DND-41 (cell line): ENCODE data around the gene PRR30.

Source experiments
- ATAC-seq: fragments of 200-7000 bp; cut with Tn5 transposase; 3 replicates; pipeline ENCODE4 v1.9.1; 2021; ENCODE audit warnings: low read depth; ENCODE audit not compliant: insufficient read depth
- DNase-seq: peaks from one replicate; pipeline ENCODE4 v3.0.0-alpha.2; 2020
- H2AFZ ChIP-seq: 2 replicates; pipeline ENCODE4 v1.6.0; 2012; ENCODE audit warnings: low read depth, low read length
- H3K27ac ChIP-seq: 2 replicates; pipeline ENCODE4 v1.5.1; 2012; ENCODE audit warnings: low read length, inconsistent platforms
- H3K27me3 ChIP-seq: fragments of 200-600 bp; sonication (generic); 2 replicates; pipeline ENCODE4 v1.6.0; 2012; ENCODE audit warnings: low read length, mild to moderate bottlenecking, inconsistent platforms; ENCODE audit not compliant: insufficient read depth, poor library complexity
- H3K36me3 ChIP-seq: 2 replicates; pipeline ENCODE4 v1.5.1; 2012; ENCODE audit warnings: low read length, inconsistent platforms; ENCODE audit not compliant: insufficient read depth
- H3K4me1 ChIP-seq: 2 replicates; pipeline ENCODE4 v1.5.1; 2012; ENCODE audit warnings: mild to moderate bottlenecking, low read length; ENCODE audit not compliant: insufficient read depth
- H3K4me2 ChIP-seq: 2 replicates; pipeline ENCODE4 v1.6.0; 2012; ENCODE audit warnings: mild to moderate bottlenecking, moderate library complexity, low read length, inconsistent platforms; ENCODE audit not compliant: insufficient read depth
- H3K4me3 ChIP-seq, 2 experiments: fragments of 200-600 bp in 1 of 2; shearing (Covaris generic) in 1 of 2; 2 replicates each; pipeline ENCODE4 v1.5.1; 2012 to 2016; ENCODE audit warnings: inconsistent platforms in 2 of 2, low read length in 2 of 2, mild to moderate bottlenecking in 2 of 2, low read depth in 1 of 2, moderate library complexity in 1 of 2
- H3K79me2 ChIP-seq: 2 replicates; pipeline ENCODE4 v1.6.0; 2012; ENCODE audit warnings: low read length, inconsistent platforms; ENCODE audit not compliant: insufficient read depth
- H3K9ac ChIP-seq: 2 replicates; pipeline ENCODE4 v1.6.0; 2012; ENCODE audit warnings: low read depth, mild to moderate bottlenecking, inconsistent platforms, low read length, moderate library complexity
- H3K9me3 ChIP-seq: 2 replicates; pipeline ENCODE4 v1.5.1; 2012; ENCODE audit warnings: low read length, moderate library complexity, mild to moderate bottlenecking, inconsistent platforms; ENCODE audit not compliant: insufficient read depth, severe bottlenecking
- H4K20me1 ChIP-seq: 2 replicates; pipeline ENCODE4 v1.6.0; 2012; ENCODE audit warnings: low read length; ENCODE audit not compliant: insufficient read depth
- EZH2 ChIP-seq: IDR thresholded peaks from 3 replicates; pipeline ENCODE4 v1.6.1; 2012; ENCODE audit warnings: borderline replicate concordance, low read depth, mild to moderate bottlenecking, moderate library complexity, low read length, inconsistent platforms; ENCODE audit not compliant: severe bottlenecking
- TF ChIP-seq, protein P1 (sequence below): IDR thresholded peaks from 2 replicates; pipeline ENCODE4 v1.5.1; 2012; ENCODE audit warnings: borderline replicate concordance, low read length, moderate library complexity, mild to moderate bottlenecking; ENCODE audit not compliant: poor library complexity, severe bottlenecking; ENCODE audit errors: extremely low read depth

PRR30 gene

GRCh38 chr2:27100036-27100435 lies 39.2 kb downstream of the PRR30 start:
- Histone ChIP-seq H3K27ac (no peak overlapping the region), H3K9ac (no peak overlapping the region), H3K79me2 (no peaks in the 10 kb centered on the region), H3K9me3 (no peaks in the 10 kb centered on the region), H3K4me2 (no peak overlapping the region), H3K27me3 (no peaks in the 10 kb centered on the region), H3K4me3 (no peak overlapping the region), H3K36me3 (0 out of 2 replicates have a peak, but pooled peaks cover 4% of the 10 kb centered on the region), H4K20me1 (0 out of 2 replicates have a peak, but pooled peaks cover 3% of the 10 kb centered on the region), H3K4me1 (no peaks in the 10 kb centered on the region), H2AFZ (no peak overlapping the region)
- ATAC-seq (no peak), DNase-seq (no peak)
- no peak for TF ChIP-seq EZH2
- TF ChIP-seq, protein P1, sequence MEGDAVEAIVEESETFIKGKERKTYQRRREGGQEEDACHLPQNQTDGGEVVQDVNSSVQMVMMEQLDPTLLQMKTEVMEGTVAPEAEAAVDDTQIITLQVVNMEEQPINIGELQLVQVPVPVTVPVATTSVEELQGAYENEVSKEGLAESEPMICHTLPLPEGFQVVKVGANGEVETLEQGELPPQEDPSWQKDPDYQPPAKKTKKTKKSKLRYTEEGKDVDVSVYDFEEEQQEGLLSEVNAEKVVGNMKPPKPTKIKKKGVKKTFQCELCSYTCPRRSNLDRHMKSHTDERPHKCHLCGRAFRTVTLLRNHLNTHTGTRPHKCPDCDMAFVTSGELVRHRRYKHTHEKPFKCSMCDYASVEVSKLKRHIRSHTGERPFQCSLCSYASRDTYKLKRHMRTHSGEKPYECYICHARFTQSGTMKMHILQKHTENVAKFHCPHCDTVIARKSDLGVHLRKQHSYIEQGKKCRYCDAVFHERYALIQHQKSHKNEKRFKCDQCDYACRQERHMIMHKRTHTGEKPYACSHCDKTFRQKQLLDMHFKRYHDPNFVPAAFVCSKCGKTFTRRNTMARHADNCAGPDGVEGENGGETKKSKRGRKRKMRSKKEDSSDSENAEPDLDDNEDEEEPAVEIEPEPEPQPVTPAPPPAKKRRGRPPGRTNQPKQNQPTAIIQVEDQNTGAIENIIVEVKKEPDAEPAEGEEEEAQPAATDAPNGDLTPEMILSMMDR, result no peak

DNA sequence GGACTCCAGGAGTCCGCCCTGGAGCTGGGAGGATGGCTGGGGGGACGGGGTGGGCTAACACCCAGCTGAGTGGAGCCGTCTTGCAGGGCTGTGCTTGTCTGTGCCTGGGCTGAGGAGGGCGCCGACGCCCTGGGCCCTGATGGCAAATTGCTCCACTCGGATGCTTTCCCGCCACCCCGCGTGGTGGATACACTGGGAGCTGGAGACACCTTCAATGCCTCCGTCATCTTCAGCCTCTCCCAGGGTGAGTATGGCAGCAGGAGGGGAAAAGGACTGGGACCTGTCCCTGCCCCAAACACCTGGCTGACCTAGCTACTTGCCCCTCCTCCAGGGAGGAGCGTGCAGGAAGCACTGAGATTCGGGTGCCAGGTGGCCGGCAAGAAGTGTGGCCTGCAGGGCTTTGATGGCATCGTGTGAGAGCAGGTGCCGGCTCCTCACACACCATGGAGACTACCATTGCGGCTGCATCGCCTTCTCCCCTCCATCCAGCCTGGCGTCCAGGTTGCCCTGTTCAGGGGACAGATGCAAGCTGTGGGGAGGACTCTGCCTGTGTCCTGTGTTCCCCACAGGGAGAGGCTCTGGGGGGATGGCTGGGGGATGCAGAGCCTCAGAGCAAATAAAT lies 39.8 kb downstream of the PRR30 start:
- H3K27ac ChIP-seq, result no peak overlapping the region
- H3K27me3 ChIP-seq, result no peaks in the 10 kb centered on the region
- H4K20me1 ChIP-seq, result 0 out of 2 replicates have a peak, but pooled peaks cover 3% of the 10 kb centered on the region
- TF ChIP-seq EZH2, result no peak
- TF ChIP-seq, protein P1, result no peak
- H3K36me3 ChIP-seq, result 0 out of 2 replicates have a peak, but pooled peaks cover 4% of the 10 kb centered on the region
- no peaks in the 10 kb centered on the region for H3K9me3 ChIP-seq
- ATAC-seq, result no peak
- H3K4me1 ChIP-seq, result no peaks in the 10 kb centered on the region
- H3K79me2 ChIP-seq, result no peaks in the 10 kb centered on the region
- H2AFZ ChIP-seq, result no peak overlapping the region
- H3K4me2 ChIP-seq, result no peak overlapping the region
- H3K9ac ChIP-seq, result no peak overlapping the region
- DNase-seq, result no peak
- H3K4me3 ChIP-seq, result no peak overlapping the region

- Histone ChIP-seq H3K79me2 (no peaks in the 10 kb centered on the region), H3K4me2 (no peak overlapping the region), H3K4me3 (no peak overlapping the region), H3K36me3 (0 out of 2 replicates have a peak, but pooled peaks cover 4% of the 10 kb centered on the region), H4K20me1 (0 out of 2 replicates have a peak, but pooled peaks cover 3% of the 10 kb centered on the region), H3K27ac (no peak overlapping the region), H2AFZ (no peak overlapping the region), H3K4me1 (no peaks in the 10 kb centered on the region), H3K27me3 (no peaks in the 10 kb centered on the region), H3K9ac (no peak overlapping the region), H3K9me3 (no peaks in the 10 kb centered on the region)
- no peak for TF ChIP-seq EZH2
- TF ChIP-seq, protein P1, result no peak
- DNase-seq (no peak), ATAC-seq (no peak)
These were observed 41.9 kb downstream of the PRR30 start for GRCh38 chr2:27097341-27097740.
